GM21786 (cell line): ENCODE measurements around the gene APOL2.
"Not testable (repeated sequence)": the region's sequence is repeated elsewhere in the genome, so short reads cannot be mapped to it uniquely, and the experiment has no call there.

Experiments used
- ATAC-seq: cut with Tn5 transposase; IDR thresholded peaks from one replicate; pipeline ENCODE4 v1.9.1; 2021; ENCODE audit not compliant: unreplicated experiment

Gene APOL2

GRCh38 chr22:36224245-36224644, 15.1 kb downstream of the APOL2 start:
- ATAC-seq, result no peak

GRCh38 chr22:36223504-36223903, 15.8 kb downstream of the APOL2 start:
- no peak for ATAC-seq

- no peak for ATAC-seq
Observed at GRCh38 chr22:36222887-36223450, 16.4 kb downstream of the APOL2 start.

- no peak for ATAC-seq
Observed at GRCh38 chr22:36221799-36222751, 17.3 kb downstream of the APOL2 start.

- no peak for ATAC-seq
Observed at GRCh38 chr22:36220451-36220921, 18.8 kb downstream of the APOL2 start.

GRCh38 chr22:36218648-36219193, 20.6 kb downstream of the APOL2 start:
- ATAC-seq, result no peak

GRCh38 chr22:36215981-36216380, 23.3 kb downstream of the APOL2 start:
- ATAC-seq, result no peak

- ATAC-seq, result no peak
Observed at GRCh38 chr22:36213586-36213985, 25.7 kb downstream of the APOL2 start.

- ATAC-seq, result no peak
Observed at GRCh38 chr22:36212901-36213300, 26.4 kb downstream of the APOL2 start.

GRCh38 chr22:36211237-36211861, 28.0 kb downstream of the APOL2 start:
- no peak for ATAC-seq

- ATAC-seq, result no peak
Observed at GRCh38 chr22:36210224-36210623, 29.1 kb downstream of the APOL2 start.

- not testable (repeated sequence) for ATAC-seq
Observed at GRCh38 chr22:36209488-36209908, 29.8 kb downstream of the APOL2 start.

GRCh38 chr22:36208914-36209313, 30.4 kb downstream of the APOL2 start:
- no peak for ATAC-seq

- no peak for ATAC-seq
Observed at GRCh38 chr22:36208162-36208765, 31.1 kb downstream of the APOL2 start.

GRCh38 chr22:36206255-36206654, 33.1 kb downstream of the APOL2 start:
- no peak for ATAC-seq

- not testable (repeated sequence) for ATAC-seq
Observed at GRCh38 chr22:36205573-36205972, 33.8 kb downstream of the APOL2 start.

GRCh38 chr22:36204632-36205015, 34.7 kb downstream of the APOL2 start:
- no peak for ATAC-seq

GRCh38 chr22:36204001-36204631, 35.2 kb downstream of the APOL2 start:
- ATAC-seq, result no peak

- not testable (repeated sequence) for ATAC-seq
Observed at GRCh38 chr22:36203441-36203840, 35.9 kb downstream of the APOL2 start.

GRCh38 chr22:36202906-36203305, 36.4 kb downstream of the APOL2 start:
- not testable (repeated sequence) for ATAC-seq
